ENCODE data around the gene FANCI.

GRCh38 chr15:89317186-89317720 lies 73.5 kb downstream of the FANCI start:
- TF ChIP-seq CTCF (conservative IDR thresholded peaks at IDR 0.05): no peak
- no peak for TF ChIP-seq ZFX (IDR thresholded peaks at IDR 0.05)
